Measurements from ENCODE around the gene ALK. TPM values are rescaled to one million over a fixed set of nuclear protein-coding genes. Genes with fewer than 3 reads are reported as not detected.

ALK gene
- polyA plus RNA-seq, 2 donors: 0.04 to 0.05 TPM

GRCh38 chr2:29570539-29570938 lies 350.8 kb downstream of the ALK start:
- H3K27me3 ChIP-seq (ENCODE audit: control insufficient read depth in 1 of 2, insufficient read depth in 2 of 2, low read length in 2 of 2): no peaks in the 10 kb centered on the region
- no peaks in the 10 kb centered on the region for H3K4me1 ChIP-seq (ENCODE audit: control insufficient read depth in 2 of 2, insufficient read depth in 2 of 2, low read length in 1 of 2)
- H3K9me3 ChIP-seq (ENCODE audit: control insufficient read depth in 2 of 2, insufficient read depth in 1 of 2, low read depth in 1 of 2, low read length in 1 of 2): no peaks in the 10 kb centered on the region
- no peaks in the 10 kb centered on the region for H3K36me3 ChIP-seq (ENCODE audit: control insufficient read depth in 2 of 2, insufficient read depth in 2 of 2, low read length in 1 of 2)
- 68 to 80% methylated on average over 5 of the region's 5 CpGs for WGBS, 2 donors
- no peak overlapping the region for H3K4me3 ChIP-seq (ENCODE audit: low read depth in 1 of 2, low read length in 2 of 2)
- no peak overlapping the region for H3K27ac ChIP-seq (ENCODE audit: low read depth in 2 of 2, low read length in 1 of 2)

- WGBS, 2 donors: 74 to 82% methylated on average over 6 of the region's 6 CpGs
- H3K36me3 ChIP-seq (ENCODE audit: control insufficient read depth in 2 of 2, insufficient read depth in 2 of 2, low read length in 1 of 2): no peaks in the 10 kb centered on the region
- H3K27ac ChIP-seq (ENCODE audit: low read depth in 2 of 2, low read length in 1 of 2): no peak overlapping the region
- H3K4me1 ChIP-seq (ENCODE audit: control insufficient read depth in 2 of 2, insufficient read depth in 2 of 2, low read length in 1 of 2): no peaks in the 10 kb centered on the region
- no peaks in the 10 kb centered on the region for H3K27me3 ChIP-seq (ENCODE audit: control insufficient read depth in 1 of 2, insufficient read depth in 2 of 2, low read length in 2 of 2)
- no peak overlapping the region for H3K4me3 ChIP-seq (ENCODE audit: low read depth in 1 of 2, low read length in 2 of 2)
- H3K9me3 ChIP-seq (ENCODE audit: control insufficient read depth in 2 of 2, insufficient read depth in 1 of 2, low read depth in 1 of 2, low read length in 1 of 2): no peaks in the 10 kb centered on the region
These were observed 353.4 kb downstream of the ALK start for GRCh38 chr2:29567906-29568520.

GRCh38 chr2:29563697-29564096 lies 357.7 kb downstream of the ALK start:
- no peak overlapping the region for H3K27ac ChIP-seq (ENCODE audit: low read depth in 2 of 2, low read length in 1 of 2)
- H3K36me3 ChIP-seq (ENCODE audit: control insufficient read depth in 2 of 2, insufficient read depth in 2 of 2, low read length in 1 of 2): no peaks in the 10 kb centered on the region
- 94 to 98% methylated on average over 1 of the region's 1 CpG for WGBS, 2 donors
- H3K4me1 ChIP-seq (ENCODE audit: control insufficient read depth in 2 of 2, insufficient read depth in 2 of 2, low read length in 1 of 2): no peaks in the 10 kb centered on the region
- H3K4me3 ChIP-seq (ENCODE audit: low read depth in 1 of 2, low read length in 2 of 2): no peak overlapping the region
- H3K9me3 ChIP-seq (ENCODE audit: control insufficient read depth in 2 of 2, insufficient read depth in 1 of 2, low read depth in 1 of 2, low read length in 1 of 2): no peaks in the 10 kb centered on the region
- no peaks in the 10 kb centered on the region for H3K27me3 ChIP-seq (ENCODE audit: control insufficient read depth in 1 of 2, insufficient read depth in 2 of 2, low read length in 2 of 2)

GRCh38 chr2:29562896-29563295 lies 358.5 kb downstream of the ALK start:
- no peaks in the 10 kb centered on the region for H3K27me3 ChIP-seq (ENCODE audit: control insufficient read depth in 1 of 2, insufficient read depth in 2 of 2, low read length in 2 of 2)
- no peak overlapping the region for H3K4me3 ChIP-seq (ENCODE audit: low read depth in 1 of 2, low read length in 2 of 2)
- H3K27ac ChIP-seq (ENCODE audit: low read depth in 2 of 2, low read length in 1 of 2): no peak overlapping the region
- no peaks in the 10 kb centered on the region for H3K9me3 ChIP-seq (ENCODE audit: control insufficient read depth in 2 of 2, insufficient read depth in 1 of 2, low read depth in 1 of 2, low read length in 1 of 2)
- 84 to 96% methylated on average over 2 of the region's 2 CpGs for WGBS, 2 donors
- H3K4me1 ChIP-seq (ENCODE audit: control insufficient read depth in 2 of 2, insufficient read depth in 2 of 2, low read length in 1 of 2): no peaks in the 10 kb centered on the region
- no peaks in the 10 kb centered on the region for H3K36me3 ChIP-seq (ENCODE audit: control insufficient read depth in 2 of 2, insufficient read depth in 2 of 2, low read length in 1 of 2)

GRCh38 chr2:29562319-29562718 lies 359.1 kb downstream of the ALK start:
- Histone ChIP-seq H3K4me1 (ENCODE audit: control insufficient read depth in 2 of 2, insufficient read depth in 2 of 2, low read length in 1 of 2) (no peaks in the 10 kb centered on the region), H3K27me3 (ENCODE audit: control insufficient read depth in 1 of 2, insufficient read depth in 2 of 2, low read length in 2 of 2) (no peaks in the 10 kb centered on the region), H3K4me3 (ENCODE audit: low read depth in 1 of 2, low read length in 2 of 2) (no peak overlapping the region), H3K36me3 (ENCODE audit: control insufficient read depth in 2 of 2, insufficient read depth in 2 of 2, low read length in 1 of 2) (no peaks in the 10 kb centered on the region), H3K9me3 (ENCODE audit: control insufficient read depth in 2 of 2, insufficient read depth in 1 of 2, low read depth in 1 of 2, low read length in 1 of 2) (no peaks in the 10 kb centered on the region), H3K27ac (ENCODE audit: low read depth in 2 of 2, low read length in 1 of 2) (no peak overlapping the region)

- WGBS, 2 donors: 88 to 95% methylated on average over 4 of the region's 4 CpGs
- no peaks in the 10 kb centered on the region for H3K4me1 ChIP-seq (ENCODE audit: control insufficient read depth in 2 of 2, insufficient read depth in 2 of 2, low read length in 1 of 2)
- no peaks in the 10 kb centered on the region for H3K27me3 ChIP-seq (ENCODE audit: control insufficient read depth in 1 of 2, insufficient read depth in 2 of 2, low read length in 2 of 2)
- H3K4me3 ChIP-seq (ENCODE audit: low read depth in 1 of 2, low read length in 2 of 2): no peak overlapping the region
- no peaks in the 10 kb centered on the region for H3K36me3 ChIP-seq (ENCODE audit: control insufficient read depth in 2 of 2, insufficient read depth in 2 of 2, low read length in 1 of 2)
- H3K9me3 ChIP-seq (ENCODE audit: control insufficient read depth in 2 of 2, insufficient read depth in 1 of 2, low read depth in 1 of 2, low read length in 1 of 2): no peaks in the 10 kb centered on the region
- no peak overlapping the region for H3K27ac ChIP-seq (ENCODE audit: low read depth in 2 of 2, low read length in 1 of 2)
These were observed 359.8 kb downstream of the ALK start for GRCh38 chr2:29561628-29562027.

GRCh38 chr2:29561181-29561580 lies 360.2 kb downstream of the ALK start:
- no peak overlapping the region for H3K4me3 ChIP-seq (ENCODE audit: low read depth in 1 of 2, low read length in 2 of 2)
- H3K9me3 ChIP-seq (ENCODE audit: control insufficient read depth in 2 of 2, insufficient read depth in 1 of 2, low read depth in 1 of 2, low read length in 1 of 2): no peaks in the 10 kb centered on the region
- H3K36me3 ChIP-seq (ENCODE audit: control insufficient read depth in 2 of 2, insufficient read depth in 2 of 2, low read length in 1 of 2): no peaks in the 10 kb centered on the region
- H3K27me3 ChIP-seq (ENCODE audit: control insufficient read depth in 1 of 2, insufficient read depth in 2 of 2, low read length in 2 of 2): no peaks in the 10 kb centered on the region
- H3K27ac ChIP-seq (ENCODE audit: low read depth in 2 of 2, low read length in 1 of 2): no peak overlapping the region
- no peaks in the 10 kb centered on the region for H3K4me1 ChIP-seq (ENCODE audit: control insufficient read depth in 2 of 2, insufficient read depth in 2 of 2, low read length in 1 of 2)
- 77 to 82% methylated on average over 6 of the region's 6 CpGs for WGBS, 2 donors

- Histone ChIP-seq H3K27ac (ENCODE audit: low read depth in 2 of 2, low read length in 1 of 2) (no peak overlapping the region), H3K27me3 (ENCODE audit: control insufficient read depth in 1 of 2, insufficient read depth in 2 of 2, low read length in 2 of 2) (no peaks in the 10 kb centered on the region), H3K36me3 (ENCODE audit: control insufficient read depth in 2 of 2, insufficient read depth in 2 of 2, low read length in 1 of 2) (no peaks in the 10 kb centered on the region), H3K4me3 (ENCODE audit: low read depth in 1 of 2, low read length in 2 of 2) (no peak overlapping the region), H3K9me3 (ENCODE audit: control insufficient read depth in 2 of 2, insufficient read depth in 1 of 2, low read depth in 1 of 2, low read length in 1 of 2) (no peaks in the 10 kb centered on the region), H3K4me1 (ENCODE audit: control insufficient read depth in 2 of 2, insufficient read depth in 2 of 2, low read length in 1 of 2) (no peaks in the 10 kb centered on the region)
- WGBS, 2 donors: 83 to 87% methylated on average over 5 of the region's 5 CpGs
These were observed 360.8 kb downstream of the ALK start for GRCh38 chr2:29560566-29560965.

- Histone ChIP-seq H3K4me1 (ENCODE audit: control insufficient read depth in 2 of 2, insufficient read depth in 2 of 2, low read length in 1 of 2) (no peaks in the 10 kb centered on the region), H3K27ac (ENCODE audit: low read depth in 2 of 2, low read length in 1 of 2) (no peak overlapping the region), H3K4me3 (ENCODE audit: low read depth in 1 of 2, low read length in 2 of 2) (no peak overlapping the region), H3K9me3 (ENCODE audit: control insufficient read depth in 2 of 2, insufficient read depth in 1 of 2, low read depth in 1 of 2, low read length in 1 of 2) (no peaks in the 10 kb centered on the region), H3K27me3 (ENCODE audit: control insufficient read depth in 1 of 2, insufficient read depth in 2 of 2, low read length in 2 of 2) (no peaks in the 10 kb centered on the region), H3K36me3 (ENCODE audit: control insufficient read depth in 2 of 2, insufficient read depth in 2 of 2, low read length in 1 of 2) (no peaks in the 10 kb centered on the region)
- WGBS, 2 donors: 84% methylated on average over 1 of the region's 1 CpG
These were observed 361.4 kb downstream of the ALK start for GRCh38 chr2:29560030-29560429.

- Histone ChIP-seq H3K27ac (ENCODE audit: low read depth in 2 of 2, low read length in 1 of 2) (no peak overlapping the region), H3K27me3 (ENCODE audit: control insufficient read depth in 1 of 2, insufficient read depth in 2 of 2, low read length in 2 of 2) (no peaks in the 10 kb centered on the region), H3K4me1 (ENCODE audit: control insufficient read depth in 2 of 2, insufficient read depth in 2 of 2, low read length in 1 of 2) (no peaks in the 10 kb centered on the region), H3K9me3 (ENCODE audit: control insufficient read depth in 2 of 2, insufficient read depth in 1 of 2, low read depth in 1 of 2, low read length in 1 of 2) (no peaks in the 10 kb centered on the region), H3K36me3 (ENCODE audit: control insufficient read depth in 2 of 2, insufficient read depth in 2 of 2, low read length in 1 of 2) (no peaks in the 10 kb centered on the region), H3K4me3 (ENCODE audit: low read depth in 1 of 2, low read length in 2 of 2) (no peak overlapping the region)
- WGBS, 2 donors: 41 to 63% methylated on average over 1 of the region's 1 CpG
These were observed 361.8 kb downstream of the ALK start for GRCh38 chr2:29559578-29559977.

All from esophagus (tissue), 2 donors.